BJ (cell line): Measurements from ENCODE around the gene CTDNEP1. TPM values are rescaled to one million over a fixed set of nuclear protein-coding genes. Genes with fewer than 3 reads are reported as not detected.

Experiments
- CTCF ChIA-PET: fragments of 350-600 bp; formaldehyde crosslinking; extraction: SDS; loops from one replicate; lab custom pipeline; 2021; ENCODE audit warnings: antibody characterized with exemption, inconsistent platforms; lab: Yijun Ruan, JAX
- POLR2A ChIA-PET: fragments of 300-600 bp; sonication (Branson Sonifier 250); formaldehyde crosslinking; extraction: SDS; loops from one replicate; lab custom pipeline; 2021; ENCODE audit warnings: antibody characterized with exemption; lab: Charles Lee
- DNase-seq: peaks from one replicate; pipeline ENCODE4 v3.0.0-alpha.2; 2011; ENCODE audit warnings: low read depth
- H3K27me3 ChIP-seq: 2 replicates; pipeline ENCODE4 v1.6.0; 2011; ENCODE audit warnings: low read length; ENCODE audit not compliant: control insufficient read depth, insufficient read depth
- H3K36me3 ChIP-seq: 2 replicates; pipeline ENCODE4 v1.5.1; 2011; ENCODE audit warnings: low read length; ENCODE audit not compliant: control insufficient read depth, insufficient read depth
- H3K4me3 ChIP-seq: 2 replicates; pipeline ENCODE4 v1.5.1; 2011; ENCODE audit warnings: low read depth, mild to moderate bottlenecking, control low read depth, low read length
- polyA plus RNA-seq: library from polyadenylated mRNA; depleted of rRNA; stranded (reverse); fragments of >200 nt; gene quantifications from 2 replicates; pipeline ENCODE4 v1.2.3, GENCODE V29; 2011
- TF ChIP-seq, protein P1 (sequence below): IDR thresholded peaks from 2 replicates; pipeline ENCODE4 v1.5.1; 2011; ENCODE audit warnings: low read depth, mild to moderate bottlenecking, control low read depth, inconsistent platforms, low read length, moderate library complexity; ENCODE audit not compliant: insufficient read depth

Gene CTDNEP1
- polyA plus RNA-seq, 1 experiment: 129 TPM

DNA sequence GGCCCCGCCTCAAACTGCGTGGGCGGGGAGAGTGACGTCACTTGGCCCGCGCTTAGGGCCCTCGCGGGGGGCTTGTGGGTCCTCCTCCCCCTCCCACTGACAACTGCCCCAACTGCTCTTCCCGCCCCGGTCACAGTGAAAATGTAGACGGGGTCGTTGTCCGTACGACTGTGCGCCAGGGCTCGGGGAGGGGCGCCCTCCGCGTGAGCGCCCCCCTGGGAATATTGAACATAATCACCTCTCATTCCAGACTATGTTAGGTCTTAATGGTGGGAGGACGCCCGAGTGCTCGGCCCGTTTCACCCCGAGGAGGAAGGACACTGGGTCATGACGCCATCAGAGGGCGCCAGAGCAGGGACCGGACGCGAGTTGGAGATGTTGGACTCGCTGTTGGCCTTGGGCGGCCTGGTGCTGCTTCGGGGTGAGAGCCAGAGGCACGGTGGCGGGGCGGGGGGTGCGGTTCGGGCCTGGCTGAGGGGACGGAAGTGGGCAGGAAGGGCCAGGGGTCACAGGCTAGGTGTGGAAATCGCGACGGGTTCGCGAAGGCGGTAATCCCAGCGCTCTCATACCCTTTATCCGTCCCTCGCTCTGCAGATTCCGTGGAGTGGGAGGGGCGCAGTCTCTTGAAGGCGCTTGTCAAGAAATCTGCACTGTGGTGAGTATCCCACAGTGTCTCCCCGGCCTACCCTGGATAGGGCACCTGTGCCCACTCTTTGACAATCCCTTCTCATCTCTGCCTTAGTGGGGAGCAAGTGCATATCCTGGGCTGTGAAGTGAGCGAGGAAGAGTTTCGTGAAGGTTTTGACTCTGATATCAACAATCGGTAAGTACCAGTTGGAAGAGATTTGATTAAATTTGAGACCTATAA lies 876 bp upstream of the CTDNEP1 start, which contains the start of gene ELP5:
TSS of gene ELP5 (plus strand) at position 40 of the 868 bp plus-strand sequence. CDS start at position 376, 336 bp downstream.
- POLR2A ChIA-PET: interaction anchor here (1.0 kb wide), 2 partner anchors 10 to 35 kb away, joined by 4 to 6 read pairs; partner anchors contain the start of gene GABARAP
- Histone ChIP-seq H3K27me3 (no peaks in the 10 kb centered on the region), H3K36me3 (peaks cover 9% of the 10 kb centered on the region; the same call in 1 of the 2 replicates), H3K4me3 (peak within 1 kb of the TSS; percentile 78)
- peak; percentile 57 for DNase-seq
- CTCF ChIA-PET: interaction anchor here (0.7 to 1.0 kb wide), 2 partner anchors 18 to 44 kb away, joined by 3 read pairs; partner anchors contain the start of gene DVL2
- TF ChIP-seq, protein P1, sequence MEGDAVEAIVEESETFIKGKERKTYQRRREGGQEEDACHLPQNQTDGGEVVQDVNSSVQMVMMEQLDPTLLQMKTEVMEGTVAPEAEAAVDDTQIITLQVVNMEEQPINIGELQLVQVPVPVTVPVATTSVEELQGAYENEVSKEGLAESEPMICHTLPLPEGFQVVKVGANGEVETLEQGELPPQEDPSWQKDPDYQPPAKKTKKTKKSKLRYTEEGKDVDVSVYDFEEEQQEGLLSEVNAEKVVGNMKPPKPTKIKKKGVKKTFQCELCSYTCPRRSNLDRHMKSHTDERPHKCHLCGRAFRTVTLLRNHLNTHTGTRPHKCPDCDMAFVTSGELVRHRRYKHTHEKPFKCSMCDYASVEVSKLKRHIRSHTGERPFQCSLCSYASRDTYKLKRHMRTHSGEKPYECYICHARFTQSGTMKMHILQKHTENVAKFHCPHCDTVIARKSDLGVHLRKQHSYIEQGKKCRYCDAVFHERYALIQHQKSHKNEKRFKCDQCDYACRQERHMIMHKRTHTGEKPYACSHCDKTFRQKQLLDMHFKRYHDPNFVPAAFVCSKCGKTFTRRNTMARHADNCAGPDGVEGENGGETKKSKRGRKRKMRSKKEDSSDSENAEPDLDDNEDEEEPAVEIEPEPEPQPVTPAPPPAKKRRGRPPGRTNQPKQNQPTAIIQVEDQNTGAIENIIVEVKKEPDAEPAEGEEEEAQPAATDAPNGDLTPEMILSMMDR: no peak; the same call in 1 of the 2 replicates

DNA sequence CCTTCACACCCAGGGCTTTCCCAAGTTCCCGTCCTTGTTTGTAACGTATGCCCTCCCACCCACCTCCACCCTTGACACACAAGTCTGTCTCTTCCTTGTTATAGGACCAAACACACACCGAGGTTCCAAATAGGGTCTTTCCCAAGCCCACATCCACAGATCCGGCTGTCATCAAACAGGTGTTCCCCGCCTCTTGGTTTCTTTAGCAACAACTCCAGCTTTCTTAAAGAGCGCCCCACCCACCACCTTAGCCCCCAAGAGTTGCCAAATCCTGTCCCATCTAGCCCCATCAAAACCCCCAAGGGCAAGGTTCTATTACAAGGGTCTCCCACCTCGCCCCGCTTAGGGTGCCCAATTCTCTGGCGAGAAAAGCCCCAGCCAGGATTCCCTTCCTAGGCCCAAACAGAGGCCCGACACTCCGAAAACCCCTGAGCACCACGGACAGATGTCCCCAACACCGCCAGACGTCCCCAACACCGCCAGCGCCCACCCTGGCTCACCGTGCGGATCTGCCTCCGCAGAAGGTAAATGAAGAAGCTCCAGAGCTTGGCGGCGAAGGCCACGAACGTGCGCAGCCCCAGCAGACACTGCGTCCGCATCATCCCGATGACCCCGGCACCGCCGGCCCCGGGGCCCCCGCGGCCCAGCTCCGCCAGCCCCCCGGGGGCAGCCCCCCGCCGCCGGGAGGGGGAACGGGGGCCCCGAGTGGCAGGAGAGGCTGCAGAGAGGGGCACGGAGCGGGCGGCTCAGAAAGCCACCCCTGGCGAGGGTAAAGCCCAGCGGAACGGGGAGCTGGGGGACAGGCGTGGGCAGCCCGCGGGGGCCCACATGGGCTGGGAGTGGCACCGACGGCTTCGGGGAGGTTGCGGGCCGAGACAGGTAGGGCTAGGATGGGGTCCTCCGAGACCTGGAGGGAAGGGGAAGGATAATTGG lies 573 bp downstream of the CTDNEP1 start:
- POLR2A ChIA-PET: interaction anchor here (0.6 to 1.0 kb wide), 4 partner anchors 8 to 33 kb away, joined by 3 to 6 read pairs (median 4); partner anchors contain the start of genes ACADVL, DLG4 and GABARAP
- no peak for DNase-seq
- CTCF ChIA-PET: interaction anchor here (0.7 to 1.1 kb wide), 7 partner anchors 16 to 435 kb away, joined by 3 to 4 read pairs (median 3); partner anchors contain the start of gene DVL2
- H3K4me3 ChIP-seq: peak overlapping the region; percentile 78
- H3K27me3 ChIP-seq: no peaks in the 10 kb centered on the region
- peaks cover 8% of the 10 kb centered on the region; the same call in 1 of the 2 replicates for H3K36me3 ChIP-seq
- TF ChIP-seq, protein P1: no peak

DNA sequence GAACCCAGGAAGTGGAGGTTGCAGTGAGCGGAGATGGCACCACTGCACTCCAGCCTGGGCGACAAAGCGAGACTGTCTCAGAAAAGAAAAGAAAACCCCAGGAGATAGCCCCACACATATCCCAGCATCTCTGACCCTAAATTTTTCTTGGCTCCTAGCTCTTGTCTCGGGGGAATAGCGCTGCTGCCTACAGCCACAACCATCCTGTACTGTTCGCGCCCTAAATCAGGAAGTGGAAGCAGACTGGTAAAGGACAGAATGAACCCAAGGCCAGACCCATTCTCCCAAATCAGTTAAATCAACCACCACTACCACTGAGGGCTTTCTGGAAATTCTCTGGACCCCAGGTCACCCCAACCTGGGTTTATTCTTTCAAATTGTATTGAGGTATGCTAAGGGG lies 1.7 kb downstream of the CTDNEP1 start:
- CTCF ChIA-PET: interaction anchor here (2.2 kb wide), 1 partner anchor 47 kb away, joined by 8 read pairs; no protein-coding TSS in a partner anchor
- no peaks in the 10 kb centered on the region for H3K27me3 ChIP-seq
- H3K36me3 ChIP-seq: peaks cover 9% of the 10 kb centered on the region; the same call in 1 of the 2 replicates
- TF ChIP-seq, protein P1: no peak
- no peak for DNase-seq
- peak overlapping the region; percentile 78 for H3K4me3 ChIP-seq
- POLR2A ChIA-PET: no interaction called here

DNA sequence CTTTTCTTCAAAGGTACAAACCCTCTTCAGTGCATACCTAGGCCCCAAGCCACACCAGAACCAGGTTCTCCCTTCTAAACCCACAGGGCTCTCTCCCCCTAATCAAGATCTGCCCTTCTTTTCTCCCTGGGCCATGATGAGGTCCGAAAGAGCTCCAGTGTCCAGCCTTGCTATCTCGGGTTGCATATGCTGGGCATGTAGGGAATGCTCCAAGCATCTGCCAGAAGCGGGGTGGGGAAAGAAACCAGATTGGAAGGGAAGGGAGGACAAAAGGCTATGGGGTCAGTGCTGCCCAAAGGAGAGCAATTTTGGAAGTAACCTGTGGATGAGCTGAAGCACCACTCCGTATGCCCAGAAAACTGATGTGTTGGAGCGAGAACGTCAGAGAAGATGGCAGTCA lies 2.3 kb downstream of the CTDNEP1 start:
- H3K36me3 ChIP-seq: peaks cover 6% of the 10 kb centered on the region; the same call in 1 of the 2 replicates
- ChIA-PET CTCF (interaction anchor here (1.2 to 2.2 kb wide), 2 partner anchors 29 to 47 kb away, joined by 4 to 8 read pairs; partner anchors contain the start of genes ACADVL and DLG4), POLR2A (no interaction called here)
- no peak overlapping the region for H3K4me3 ChIP-seq
- TF ChIP-seq, protein P1: no peak
- DNase-seq: no peak
- H3K27me3 ChIP-seq: no peaks in the 10 kb centered on the region
